CD4-positive, alpha-beta T cell treated with Interleukin-15 for 1 hour (primary cell): ENCODE results near the gene SH3TC1.

Source experiments
- DNase-seq: peaks from one replicate; pipeline ENCODE4 v3.0.0-alpha.2; 2020

SH3TC1 gene

DNA sequence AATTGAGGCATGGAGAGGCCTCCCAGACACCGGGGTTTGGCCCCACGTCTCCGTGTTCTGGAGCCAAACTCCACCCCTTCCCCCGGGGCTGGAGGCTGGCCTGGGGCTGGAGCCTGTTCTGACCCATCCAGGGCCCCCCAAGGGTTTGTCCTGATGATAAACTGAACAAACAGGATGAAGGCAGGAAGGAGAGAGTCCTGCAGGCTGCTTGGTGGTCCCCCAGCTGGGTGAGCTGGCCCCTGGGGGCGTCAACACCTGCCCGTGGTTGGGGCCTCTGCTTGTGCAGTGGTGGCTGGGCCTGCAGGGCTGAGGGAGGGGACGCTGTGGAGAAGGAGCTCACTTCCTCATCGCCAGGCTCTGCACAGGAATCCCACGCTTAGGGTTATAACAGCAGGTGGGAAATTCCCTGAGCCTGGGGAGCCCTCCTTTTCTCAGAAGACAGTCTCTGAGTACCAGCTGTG is 2.3 kb downstream of the SH3TC1 start:
- peak; percentile 75 for DNase-seq

DNA sequence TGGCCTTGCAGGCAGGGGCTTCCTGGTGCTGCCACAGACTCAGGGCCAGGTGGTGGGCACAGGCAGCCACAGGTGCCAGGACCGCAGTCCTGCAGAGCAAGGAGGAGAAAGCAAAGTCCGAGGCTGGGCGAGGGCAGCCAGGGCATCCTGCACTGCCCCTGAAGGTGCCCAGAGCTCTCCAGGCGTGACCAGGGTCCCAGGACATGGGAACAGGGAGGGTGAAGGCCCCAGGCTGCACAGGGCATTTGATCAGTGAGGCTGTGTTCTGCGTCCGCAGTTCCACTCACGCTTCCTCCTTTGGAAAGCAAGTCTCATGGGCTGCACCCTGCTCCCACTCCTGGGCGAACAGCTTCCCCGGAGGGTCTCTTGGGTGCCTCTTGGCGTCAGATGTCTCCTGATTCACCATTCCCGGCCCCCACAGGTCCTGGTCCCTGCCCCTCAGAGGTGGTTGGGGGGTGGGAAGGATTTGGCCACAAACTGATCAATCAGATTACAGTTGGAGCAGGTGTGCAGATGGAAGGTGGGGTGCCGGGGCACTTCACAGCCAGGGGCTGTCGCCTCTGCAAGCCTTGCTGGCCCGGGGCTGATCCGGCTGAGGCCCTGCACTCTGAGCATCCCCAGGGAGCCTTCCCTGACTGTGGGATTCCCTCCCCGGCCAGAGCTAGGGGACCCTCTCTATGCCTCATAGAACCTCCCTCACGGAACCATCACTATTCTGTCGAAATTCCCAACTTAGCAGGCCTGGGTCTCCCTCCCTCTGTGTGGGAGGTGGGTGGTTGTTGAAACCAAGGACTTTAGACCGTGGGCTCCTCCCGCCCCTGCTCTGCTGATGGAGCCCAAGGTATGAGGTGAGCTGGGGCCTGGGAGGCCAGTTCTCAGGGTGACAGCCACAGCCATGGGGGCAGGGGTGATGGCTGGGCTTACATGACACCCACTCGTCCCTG is 3.3 kb downstream of the SH3TC1 start:
- DNase-seq: no peak

DNA sequence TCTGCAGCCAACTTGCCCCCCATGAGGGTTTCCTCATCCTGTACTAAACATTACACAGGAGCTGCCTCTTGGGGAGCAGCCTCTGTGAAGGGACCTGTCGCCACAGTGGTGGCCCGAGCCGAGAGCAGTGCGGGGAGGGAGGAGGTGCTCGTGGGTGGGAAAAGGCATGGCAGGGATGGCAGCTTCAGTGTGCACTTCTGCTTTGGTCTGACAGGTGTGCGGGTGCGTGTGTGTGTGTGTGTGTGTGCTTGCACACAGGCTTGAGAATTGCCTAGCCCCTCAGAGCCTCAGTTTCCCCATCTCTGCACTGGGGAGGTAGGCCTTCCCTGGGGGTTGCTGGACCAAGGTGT is 3.9 kb downstream of the SH3TC1 start:
- DNase-seq: no peak

DNA sequence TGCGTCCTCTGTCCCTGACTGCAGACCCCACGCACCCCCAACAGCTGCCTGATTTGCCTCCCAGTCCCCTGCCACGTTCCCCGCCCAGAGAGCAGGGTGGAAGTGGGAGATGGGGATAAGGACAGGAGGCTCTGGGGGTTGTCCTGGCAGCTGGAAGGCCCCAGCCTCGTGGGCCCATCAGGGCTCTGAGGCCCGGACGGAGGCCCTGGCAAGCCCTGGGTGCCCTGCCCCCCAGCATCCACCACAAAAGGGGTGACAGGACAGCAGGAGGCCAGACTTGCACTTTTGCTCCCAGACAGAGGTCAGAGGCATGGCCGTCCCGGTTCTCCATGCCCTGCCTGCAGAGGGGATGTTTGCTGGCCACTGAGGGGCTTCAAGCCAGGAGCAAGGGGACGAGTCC is 4.7 kb downstream of the SH3TC1 start:
- no peak for DNase-seq

DNA sequence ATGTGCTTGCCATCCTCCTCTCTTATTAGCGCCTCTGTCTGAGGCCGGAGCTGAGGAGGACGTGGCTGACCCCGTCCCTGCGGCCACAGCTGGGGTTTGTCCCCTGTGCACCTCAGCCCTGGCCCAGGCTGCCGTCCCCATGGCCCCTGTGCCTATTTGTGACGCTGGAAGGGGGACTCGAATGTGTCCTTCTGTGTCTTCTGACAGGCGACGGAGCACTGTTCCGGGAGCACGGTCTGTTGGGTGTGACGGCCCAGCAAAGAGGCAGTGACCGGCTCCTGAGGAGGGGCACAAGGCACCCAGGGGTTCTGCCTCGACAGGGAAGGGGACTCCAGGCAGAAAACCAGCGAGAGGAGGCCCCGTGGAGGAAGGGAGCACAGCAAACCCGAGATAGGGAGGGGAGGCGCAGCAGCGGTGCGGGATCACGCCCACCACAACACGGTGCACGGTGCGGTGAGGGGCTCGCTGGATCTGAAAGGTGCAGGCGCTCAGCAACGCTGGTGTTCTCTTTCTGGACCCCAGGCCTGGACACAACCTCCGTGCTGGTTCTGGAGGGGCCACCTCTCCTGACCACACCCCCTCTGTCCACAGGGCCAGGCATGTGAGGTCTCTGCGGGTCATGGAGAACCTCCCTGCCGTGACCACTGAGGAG is 5.6 kb downstream of the SH3TC1 start:
- no peak for DNase-seq

DNA sequence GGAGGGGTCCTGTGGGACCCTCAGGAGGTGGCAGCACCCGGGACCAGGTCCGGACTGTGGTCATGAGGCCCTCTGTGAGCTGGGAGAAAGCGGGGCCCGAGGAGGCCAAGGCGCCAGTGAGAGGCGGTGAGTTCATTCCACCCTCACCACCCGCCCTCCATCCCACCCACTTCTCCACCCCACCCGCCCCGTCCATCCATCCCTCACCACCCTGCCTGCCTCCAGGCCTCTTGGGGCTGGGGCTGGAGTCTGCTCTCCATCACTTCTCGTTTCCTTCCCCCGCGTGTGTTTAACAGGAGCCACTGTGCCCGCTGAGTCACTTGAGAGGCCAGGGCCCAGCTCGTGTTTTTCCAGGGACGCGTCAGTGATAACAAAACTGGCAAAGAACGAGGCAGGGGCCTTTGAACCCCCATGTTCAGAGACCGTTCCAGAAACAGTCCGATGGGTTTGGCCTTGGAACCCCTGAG is 6.2 kb downstream of the SH3TC1 start:
- peak; percentile 42 for DNase-seq

DNA sequence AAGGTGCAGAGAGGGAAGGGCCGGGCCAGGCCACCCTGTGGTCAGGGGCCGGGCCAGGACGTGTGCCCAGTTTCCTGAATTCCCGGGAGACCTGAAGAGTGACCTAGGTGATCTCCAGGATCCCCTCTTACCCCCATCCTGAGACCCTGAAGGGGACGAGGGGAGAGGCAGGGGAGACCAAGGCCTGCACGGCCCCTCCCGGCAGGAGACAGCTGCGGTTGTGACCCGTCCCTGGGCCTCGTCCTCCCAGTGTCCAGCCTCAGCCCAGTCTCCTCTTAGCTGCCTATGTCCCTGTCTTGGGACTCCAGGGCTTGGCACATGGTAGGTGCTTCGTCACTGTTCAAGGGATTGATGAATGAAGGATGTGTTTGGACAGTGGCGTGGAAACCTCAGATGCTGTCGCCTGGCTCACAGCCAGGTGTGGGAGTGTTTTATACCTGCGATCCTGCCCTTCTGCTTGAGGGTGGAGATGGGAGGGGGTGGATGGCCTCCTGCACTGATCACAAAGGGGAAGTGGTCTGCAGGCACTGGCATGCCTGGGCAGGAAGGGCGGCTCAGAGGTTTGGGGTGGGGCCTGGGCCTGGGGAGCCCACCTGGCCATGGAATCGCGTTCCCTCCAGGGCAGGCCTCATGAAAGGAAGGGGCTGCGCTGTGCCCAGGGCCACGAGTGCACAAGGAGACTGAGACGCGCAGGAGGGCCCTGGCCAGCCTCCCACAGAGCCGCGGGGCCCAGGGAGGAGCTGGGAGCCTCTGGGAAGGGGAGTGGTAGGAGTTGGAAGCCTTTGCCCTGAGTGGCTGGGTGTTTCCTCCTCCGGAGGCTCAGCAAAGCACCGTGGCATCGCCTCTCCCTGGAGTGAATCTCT is 6.9 kb downstream of the SH3TC1 start:
- DNase-seq: peak; percentile 27

DNA sequence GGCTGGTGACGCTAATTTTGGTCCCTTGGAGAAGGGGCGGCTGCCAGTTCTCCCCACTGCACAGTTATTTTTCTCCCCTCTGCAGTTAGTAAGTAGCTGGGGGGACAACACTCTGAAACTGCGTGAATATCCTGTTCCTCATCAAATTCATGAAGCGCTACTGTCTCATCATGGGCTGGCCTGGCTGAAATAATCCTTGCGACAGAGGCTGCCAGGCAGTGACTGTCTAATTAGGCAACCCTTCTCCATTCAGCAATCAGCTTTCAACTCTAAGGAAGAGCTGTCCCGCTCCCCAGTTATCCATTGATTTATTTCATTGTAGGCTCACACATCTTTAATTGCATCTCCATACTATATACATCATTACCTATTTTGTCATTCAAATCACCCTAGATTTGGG is 8.2 kb downstream of the SH3TC1 start:
- no peak for DNase-seq

DNA sequence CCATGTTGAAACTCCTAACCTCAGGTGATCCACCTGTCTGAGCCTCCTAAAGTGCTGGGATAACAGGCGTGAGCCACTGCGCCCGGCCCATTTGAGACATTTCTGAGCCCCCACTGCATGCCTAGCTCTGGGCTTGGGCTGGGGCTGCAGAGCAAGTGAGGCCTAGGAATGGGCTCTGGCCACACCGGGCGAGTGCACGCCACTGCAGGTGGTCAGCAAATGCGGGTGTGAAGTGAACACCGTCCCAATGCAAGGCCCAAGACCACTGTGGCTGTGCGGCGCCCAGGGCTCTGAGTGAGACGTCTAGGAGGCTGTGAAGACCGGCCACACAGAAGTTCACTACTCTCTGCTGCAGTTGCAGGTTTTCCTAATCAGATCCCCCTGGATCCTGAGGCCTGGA is 9.5 kb downstream of the SH3TC1 start:
- DNase-seq: no peak

DNA sequence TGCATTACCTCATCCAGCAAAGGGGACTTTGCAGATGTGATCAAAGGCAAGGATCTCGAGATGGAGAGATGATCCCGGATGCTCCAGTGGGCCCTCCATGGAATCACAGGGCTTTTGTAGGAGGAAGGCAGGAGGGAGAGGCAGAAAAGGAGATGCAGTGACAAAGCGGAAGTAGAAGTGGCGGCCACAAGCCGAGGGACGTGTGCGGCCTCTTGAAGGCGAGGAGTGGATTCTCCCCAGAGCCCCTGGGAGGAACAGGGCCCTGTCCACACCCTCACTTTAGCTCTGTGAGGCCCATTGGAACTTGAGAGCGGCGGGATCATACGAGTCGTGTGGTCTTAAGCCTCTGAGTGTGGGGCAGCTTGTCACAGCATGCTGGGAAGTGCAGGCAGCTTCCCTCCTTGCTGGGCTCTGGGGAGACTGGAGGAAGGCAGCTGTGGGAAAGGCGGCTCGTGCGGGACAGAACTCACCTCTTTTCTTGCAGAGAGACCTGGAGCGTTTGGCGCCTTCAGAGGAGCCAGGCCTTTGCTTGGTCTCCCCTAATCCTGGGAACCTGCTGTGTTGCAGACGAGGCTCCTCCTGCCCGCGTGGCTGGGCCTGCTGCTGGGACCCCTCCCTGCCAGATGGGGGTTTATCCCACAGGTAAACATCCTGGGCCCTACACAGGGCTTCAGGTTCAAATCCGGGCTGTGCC is 10.2 kb downstream of the SH3TC1 start:
- DNase-seq: no peak

DNA sequence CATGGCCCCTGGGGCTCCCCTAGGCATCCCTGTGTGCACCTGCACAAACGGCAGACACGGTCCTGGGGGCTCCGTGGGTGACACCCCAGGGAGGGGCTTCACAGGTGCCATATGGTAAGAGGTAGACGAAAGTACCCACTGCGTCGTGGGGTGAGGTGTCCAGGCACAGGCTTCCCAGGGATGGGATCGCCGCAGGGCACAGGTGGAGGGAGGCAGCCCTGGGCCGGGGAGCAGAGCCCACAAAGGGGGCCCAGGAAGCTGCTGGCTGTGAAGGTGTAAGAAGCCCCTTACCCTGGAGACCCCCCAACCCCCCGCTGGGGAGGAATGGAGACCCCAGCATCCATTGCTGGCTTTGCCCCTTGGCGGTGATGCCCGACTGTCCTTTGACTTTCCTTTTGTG is 10.9 kb downstream of the SH3TC1 start:
- no peak for DNase-seq

DNA sequence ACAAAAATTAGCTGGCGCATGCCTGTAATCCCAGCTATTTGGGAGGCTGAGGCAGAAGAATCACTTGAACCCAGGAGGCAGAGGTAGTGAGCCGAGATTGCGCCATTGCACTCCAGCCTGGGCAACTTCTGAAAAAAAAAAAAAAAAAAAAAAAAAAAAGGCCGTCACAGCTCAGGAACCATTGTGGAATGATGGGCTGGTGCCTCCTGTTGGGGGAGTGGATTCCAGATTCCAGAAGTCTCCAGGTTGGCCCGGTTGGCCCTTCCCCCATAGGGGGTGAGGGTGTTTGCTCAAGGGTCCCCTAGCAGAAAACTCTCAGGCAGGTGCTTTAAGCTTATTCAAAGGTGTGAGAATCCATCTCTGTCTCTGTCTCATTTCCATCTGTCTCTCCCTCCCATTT is 11.5 kb downstream of the SH3TC1 start:
- DNase-seq: no peak

DNA sequence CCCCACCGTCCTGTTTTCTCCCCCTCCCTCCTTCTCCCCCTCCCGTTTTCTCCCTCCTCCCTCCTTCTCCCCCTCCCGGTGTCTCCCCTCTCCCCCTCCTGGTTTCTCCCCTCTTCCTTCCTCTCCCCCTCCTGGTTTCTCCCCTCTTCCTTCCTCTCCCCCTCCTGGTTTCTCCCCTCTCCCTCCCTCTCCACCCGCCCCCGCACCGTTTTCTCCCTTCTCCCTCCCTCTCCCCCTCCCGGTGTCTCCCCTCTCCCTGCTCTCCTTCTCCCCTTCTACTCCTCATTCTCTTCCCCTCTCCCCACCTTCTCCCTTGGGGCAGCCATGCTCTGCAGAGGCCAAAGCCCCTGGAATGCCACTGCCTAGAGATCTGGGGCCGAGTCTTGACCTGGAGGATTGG is 12.2 kb downstream of the SH3TC1 start:
- no peak for DNase-seq

DNA sequence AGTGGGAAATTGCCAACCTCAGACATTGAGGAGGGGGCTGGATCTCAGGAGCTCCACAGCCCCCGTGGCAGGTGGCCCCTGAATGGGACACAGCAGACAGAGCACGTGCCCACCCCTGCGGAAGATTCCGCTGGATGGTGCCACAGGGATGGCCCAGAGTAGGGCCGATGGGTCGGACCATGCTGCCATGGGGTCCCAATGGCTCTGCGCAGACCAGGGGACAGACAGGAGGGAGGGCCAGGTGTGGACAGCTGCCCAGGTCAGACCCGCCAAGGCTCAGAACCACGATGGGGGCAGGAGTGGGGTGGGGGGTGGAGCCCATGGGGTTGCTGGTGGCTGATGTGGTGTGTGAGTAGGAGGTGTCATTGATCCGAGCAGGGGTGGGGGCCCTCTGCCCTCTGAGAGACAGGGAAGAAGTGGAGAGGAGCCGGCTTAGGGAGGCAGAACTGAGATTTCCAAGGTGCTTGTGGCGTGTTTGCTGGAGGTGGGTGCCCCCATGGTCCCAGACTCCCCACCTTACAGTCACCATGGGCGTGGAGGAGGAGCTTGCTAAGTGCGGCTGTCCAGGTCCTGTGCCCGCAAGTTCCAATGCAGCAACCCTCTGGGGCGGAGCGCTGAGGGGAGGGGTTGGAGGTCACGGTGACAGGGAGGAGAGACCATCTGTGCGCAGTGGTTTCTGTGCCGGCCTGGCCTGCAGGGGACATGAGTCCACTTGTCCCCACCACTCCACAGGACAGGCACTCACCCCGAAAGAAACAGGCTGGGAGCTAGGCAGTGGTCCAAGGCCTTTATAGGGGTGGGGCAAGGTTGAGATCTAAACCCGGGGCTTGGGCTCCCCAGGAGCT is 12.9 kb downstream of the SH3TC1 start:
- no peak for DNase-seq

DNA sequence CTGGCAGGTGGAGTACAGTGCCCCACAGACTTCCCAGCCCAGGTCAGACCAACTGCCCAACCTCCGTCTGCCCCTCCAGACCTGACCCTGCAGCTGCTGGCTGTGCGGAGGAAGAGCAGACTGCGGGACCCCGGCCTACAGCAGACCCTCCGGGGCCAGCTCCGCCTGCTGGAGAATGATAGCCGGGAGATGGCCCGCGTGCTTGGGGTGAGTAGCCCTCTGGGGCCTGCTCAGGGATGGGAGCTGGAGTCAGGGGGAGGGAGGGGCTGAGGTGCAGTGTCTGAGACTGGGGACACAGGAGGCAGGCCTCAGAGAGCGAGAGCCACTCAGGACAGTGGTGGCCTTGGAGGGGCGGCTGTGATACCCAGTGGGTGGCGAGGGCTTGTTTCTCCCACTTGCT is 13.5 kb downstream of the SH3TC1 start:
- DNase-seq: no peak

DNA sequence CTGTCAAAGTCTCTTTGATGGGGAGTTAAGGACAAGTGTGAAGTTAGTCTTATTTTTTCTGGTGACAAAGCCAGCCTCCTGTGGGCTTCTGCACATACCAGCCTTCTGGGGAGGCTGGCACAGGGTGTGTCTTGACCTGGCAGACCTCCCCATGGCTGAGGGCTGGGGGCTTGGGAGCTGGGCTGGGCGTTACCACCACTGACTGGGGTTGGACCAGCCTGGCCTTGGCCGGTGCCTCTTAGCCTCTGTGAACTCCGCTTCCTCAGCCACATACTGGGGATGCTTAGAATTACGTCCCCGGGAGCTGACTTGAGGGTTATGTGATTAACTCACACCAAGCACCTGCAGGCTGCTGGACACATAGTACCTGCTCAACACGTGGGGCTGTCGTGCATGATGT is 14.0 kb downstream of the SH3TC1 start:
- no peak for DNase-seq

DNA sequence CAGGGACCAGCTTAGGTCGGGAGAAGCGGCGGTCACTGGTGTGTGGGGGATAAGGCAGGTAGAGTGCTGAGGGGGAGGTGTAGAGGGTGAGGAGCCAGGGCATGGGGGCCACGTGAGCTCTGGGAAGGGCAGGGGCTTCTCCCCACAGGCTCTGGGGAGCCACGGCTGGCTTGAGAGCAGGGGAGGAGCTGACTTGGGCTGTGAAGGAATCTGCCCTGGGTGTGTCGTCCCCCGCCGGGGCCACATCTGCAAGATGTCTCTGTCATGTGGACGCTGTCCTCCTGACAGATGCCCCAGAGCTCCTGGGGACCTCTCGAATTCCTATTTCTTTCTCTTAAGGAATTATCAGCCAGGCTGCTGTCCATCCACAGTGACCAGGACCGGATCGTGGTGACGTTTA is 15.0 kb downstream of the SH3TC1 start:
- no peak for DNase-seq

DNA sequence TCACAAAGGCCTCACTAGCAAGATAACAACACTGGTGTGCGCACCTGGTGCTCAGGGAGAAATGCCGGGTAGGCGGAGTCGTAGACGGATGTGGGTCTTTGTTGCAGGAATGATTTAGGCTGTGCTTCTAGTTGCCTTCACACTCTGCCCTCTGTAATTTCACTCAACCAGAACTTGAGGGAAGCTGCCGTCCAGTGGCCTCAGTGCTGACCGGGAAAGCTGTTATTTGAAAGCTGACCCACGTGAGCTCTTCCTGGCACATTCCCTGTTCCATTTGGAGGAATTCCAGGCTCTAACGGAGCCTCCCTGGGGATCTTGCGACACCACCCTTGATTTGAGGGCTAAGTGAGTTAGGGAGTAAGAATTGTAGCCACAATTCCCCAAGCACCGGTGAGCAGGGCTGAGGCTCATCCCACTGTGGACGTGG is 15.9 kb downstream of the SH3TC1 start:
- DNase-seq: no peak

DNA sequence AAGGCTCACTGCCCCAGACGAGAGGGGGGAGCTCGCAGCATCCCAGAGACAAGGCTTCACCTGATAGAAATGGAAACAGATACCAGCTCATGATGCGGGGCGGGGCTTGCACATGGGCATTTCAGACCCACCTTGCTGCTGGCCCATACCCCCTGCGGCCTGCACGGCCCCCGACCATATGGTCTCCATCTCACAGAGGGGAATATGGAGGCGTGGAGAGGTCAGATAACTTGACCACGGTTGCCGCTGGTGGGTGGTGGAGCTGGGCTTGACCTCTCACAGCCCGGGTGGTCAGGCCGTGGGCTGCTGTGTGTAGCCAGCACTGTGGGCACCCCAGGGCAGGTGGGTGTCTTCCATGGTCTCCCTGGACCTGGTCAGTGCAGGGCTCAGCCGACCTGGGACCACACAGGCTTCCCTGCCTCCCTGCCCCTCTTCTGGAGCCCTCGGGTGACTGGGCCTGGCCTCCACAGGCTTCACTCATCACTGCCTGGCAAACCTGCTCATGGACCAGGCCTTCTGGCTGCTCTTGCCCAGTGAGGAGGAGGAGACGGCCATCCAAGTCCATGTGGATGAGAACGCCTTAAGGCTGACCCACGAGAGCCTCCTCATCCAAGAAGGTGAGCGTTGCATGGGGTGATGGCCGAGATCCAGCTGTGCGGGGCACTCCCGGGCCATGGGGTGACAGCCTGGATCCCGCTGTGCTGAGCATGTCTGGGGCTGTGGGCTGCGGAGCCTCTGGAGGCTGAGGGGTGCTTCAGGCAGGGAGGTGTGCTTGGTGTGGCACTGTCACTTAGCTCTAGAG is 16.8 kb downstream of the SH3TC1 start:
- DNase-seq: no peak

DNA sequence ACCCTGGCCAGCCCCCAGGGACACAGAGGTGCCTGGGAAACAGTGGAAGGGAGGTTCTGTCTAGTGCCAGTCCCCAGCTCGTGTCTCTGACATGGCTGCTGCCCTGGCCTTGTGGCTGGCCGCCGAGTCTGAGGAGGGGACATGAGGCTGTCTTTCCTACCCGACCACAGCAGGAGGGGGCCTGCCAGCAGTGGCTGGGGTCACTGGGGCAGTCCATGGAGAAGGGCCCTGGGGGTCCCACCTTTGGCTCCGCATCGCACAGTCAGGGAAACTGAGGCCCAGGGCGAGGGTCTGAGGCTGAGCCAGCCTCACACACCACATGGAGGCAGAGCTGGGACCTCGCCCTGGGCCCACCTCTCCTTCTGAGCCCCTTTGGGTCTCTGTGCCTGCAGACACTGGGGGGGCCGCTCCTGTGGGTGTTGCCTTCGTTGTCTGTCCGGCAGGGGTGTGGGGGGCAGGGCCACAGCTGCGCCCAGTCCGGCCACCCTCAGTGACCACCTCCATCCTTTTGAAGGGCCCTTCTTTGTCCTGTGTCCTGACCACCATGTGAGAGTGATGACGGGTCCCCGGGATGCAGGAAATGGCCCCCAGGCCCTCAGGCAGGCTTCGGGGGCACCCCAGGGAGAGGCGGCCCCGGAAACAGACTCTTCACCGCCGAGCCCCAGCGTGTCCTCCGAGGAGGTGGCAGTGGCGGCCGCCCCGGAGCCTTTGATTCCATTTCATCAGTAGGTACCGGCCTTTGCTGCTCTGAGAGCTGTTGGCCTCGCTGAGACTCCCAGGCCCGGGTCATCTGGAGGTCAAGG is 17.6 kb downstream of the SH3TC1 start:
- DNase-seq: no peak
